ENCODE results near the gene PISD.

Gene PISD

GRCh38 chr22:31637891-31638618 is 24.0 kb downstream of the PISD start:
- Histone ChIP-seq H3K27me3 (no peaks in the 10 kb centered on the region), H3K9me3 (no peaks in the 10 kb centered on the region), H3K4me3 (ENCODE audit: low read depth in 1 of 2, low read length in 1 of 2) (peak overlapping the region; percentile 88 to 98), H3K4me1 (ENCODE audit: control insufficient read depth in 1 of 2, insufficient read depth in 1 of 2, low read depth in 1 of 2, low read length in 1 of 2) (peaks cover 84 to 93% of the 10 kb centered on the region in 2 experiments), H3K36me3 (peaks cover 20% of the 10 kb centered on the region), H3K27ac (peak overlapping the region; percentile 100)
- peak; percentile 32 for TF ChIP-seq CTCF (IDR thresholded peaks at IDR 0.05)

GRCh38 chr22:31637447-31637890 is 24.5 kb downstream of the PISD start:
- peaks cover 82 to 93% of the 10 kb centered on the region in 2 experiments for H3K4me1 ChIP-seq (ENCODE audit: control insufficient read depth in 1 of 2, insufficient read depth in 1 of 2, low read depth in 1 of 2, low read length in 1 of 2)
- no peaks in the 10 kb centered on the region for H3K9me3 ChIP-seq
- no peaks in the 10 kb centered on the region for H3K27me3 ChIP-seq
- H3K27ac ChIP-seq: peak overlapping the region; percentile 100
- peak; percentile 86 for TF ChIP-seq CTCF (IDR thresholded peaks at IDR 0.05)
- peaks cover 26% of the 10 kb centered on the region for H3K36me3 ChIP-seq
- peak overlapping the region; percentile 88 to 98 for H3K4me3 ChIP-seq (ENCODE audit: low read depth in 1 of 2, low read length in 1 of 2)

- H3K27me3 ChIP-seq: no peaks in the 10 kb centered on the region
- H3K36me3 ChIP-seq: peaks cover 41% of the 10 kb centered on the region
- TF ChIP-seq CTCF (IDR thresholded peaks at IDR 0.05): no peak
- no peaks in the 10 kb centered on the region for H3K9me3 ChIP-seq
- H3K4me3 ChIP-seq (ENCODE audit: low read depth in 1 of 2, low read length in 1 of 2): peak overlapping the region; percentile 88 to 98
- peaks cover 82 to 93% of the 10 kb centered on the region in 2 experiments for H3K4me1 ChIP-seq (ENCODE audit: control insufficient read depth in 1 of 2, insufficient read depth in 1 of 2, low read depth in 1 of 2, low read length in 1 of 2)
- peak overlapping the region; percentile 100 for H3K27ac ChIP-seq
Measured at GRCh38 chr22:31635638-31636306, 26.2 kb downstream of the PISD start.

- no peak for TF ChIP-seq CTCF (IDR thresholded peaks at IDR 0.05)
- peak overlapping the region; percentile 92 for H3K27ac ChIP-seq
- H3K9me3 ChIP-seq: no peaks in the 10 kb centered on the region
- H3K27me3 ChIP-seq: no peaks in the 10 kb centered on the region
- peak overlapping the region; percentile 55 to 73 for H3K4me3 ChIP-seq (ENCODE audit: low read depth in 1 of 2, low read length in 1 of 2)
- peaks cover 77 to 83% of the 10 kb centered on the region in 2 experiments for H3K4me1 ChIP-seq (ENCODE audit: control insufficient read depth in 1 of 2, insufficient read depth in 1 of 2, low read depth in 1 of 2, low read length in 1 of 2)
- peaks cover 77% of the 10 kb centered on the region for H3K36me3 ChIP-seq
Measured at GRCh38 chr22:31631436-31631835, 30.6 kb downstream of the PISD start.

GRCh38 chr22:31630331-31631329 is 31.4 kb downstream of the PISD start:
- no peak for TF ChIP-seq CTCF (IDR thresholded peaks at IDR 0.05)
- Histone ChIP-seq H3K9me3 (no peaks in the 10 kb centered on the region), H3K27me3 (no peaks in the 10 kb centered on the region), H3K36me3 (peaks cover 81% of the 10 kb centered on the region), H3K27ac (peak overlapping the region; percentile 92), H3K4me3 (ENCODE audit: low read depth in 1 of 2, low read length in 1 of 2) (peak overlapping the region; percentile 55 to 73), H3K4me1 (ENCODE audit: control insufficient read depth in 1 of 2, insufficient read depth in 1 of 2, low read depth in 1 of 2, low read length in 1 of 2) (peaks cover 69 to 74% of the 10 kb centered on the region in 2 experiments)

Measured in neutrophil (primary cell).